Activated CD4-positive, alpha-beta memory T cell treated with anti-CD3 and anti-CD28 coated beads for 36 hours (primary cell): ENCODE results near the gene KLHL22. TPM values are rescaled to one million over a fixed set of nuclear protein-coding genes. Genes with fewer than 3 reads are reported as not detected.

Experiments used
- CTCF ChIA-PET: fragments of 350-600 bp; sonication (Branson Sonifier 250); formaldehyde crosslinking; loops from one replicate; lab custom pipeline; 2021; ENCODE audit warnings: antibody characterized with exemption, inconsistent platforms; lab: Charles Lee
- POLR2A ChIA-PET: fragments of 350-600 bp; sonication (Branson Sonifier 250); formaldehyde crosslinking; loops from one replicate; lab custom pipeline; 2021; ENCODE audit warnings: antibody characterized with exemption; lab: Charles Lee
- DNase-seq: peaks from one replicate; pipeline ENCODE4 v3.0.0-alpha.2; 2020
- H3K27ac Mint-ChIP-seq: one replicate; pipeline ENCODE4 v1.8.0; 2021; ENCODE audit warnings: mixed read lengths
- H3K27me3 Mint-ChIP-seq: one replicate; pipeline ENCODE4 v1.8.0; 2021; ENCODE audit warnings: mixed read lengths
- H3K36me3 Mint-ChIP-seq: one replicate; pipeline ENCODE4 v1.8.0; 2021; ENCODE audit warnings: mixed read lengths
- H3K4me1 Mint-ChIP-seq: one replicate; pipeline ENCODE4 v1.8.0; 2021; ENCODE audit warnings: low read depth, mixed read lengths
- H3K4me3 Mint-ChIP-seq: one replicate; pipeline ENCODE4 v1.8.0; 2021; ENCODE audit warnings: mild to moderate bottlenecking, mixed read lengths
- H3K9me3 Mint-ChIP-seq: one replicate; pipeline ENCODE4 v1.8.0; 2021; ENCODE audit warnings: mixed read lengths
- intact Hi-C: fragments of 100-400 bp; cut with micrococcal nuclease; formaldehyde crosslinking; loops from one replicate; pipeline ENCODE4 v1.15.1; 2023
- total RNA-seq, 2 experiments: library from RNA; stranded (reverse); gene quantifications; one replicate each; pipeline ENCODE4 v1.2.3, GENCODE V29; 2021

KLHL22 gene
- total RNA-seq, 2 experiments from 2014 or later: 23.3 to 25.5 TPM

DNA sequence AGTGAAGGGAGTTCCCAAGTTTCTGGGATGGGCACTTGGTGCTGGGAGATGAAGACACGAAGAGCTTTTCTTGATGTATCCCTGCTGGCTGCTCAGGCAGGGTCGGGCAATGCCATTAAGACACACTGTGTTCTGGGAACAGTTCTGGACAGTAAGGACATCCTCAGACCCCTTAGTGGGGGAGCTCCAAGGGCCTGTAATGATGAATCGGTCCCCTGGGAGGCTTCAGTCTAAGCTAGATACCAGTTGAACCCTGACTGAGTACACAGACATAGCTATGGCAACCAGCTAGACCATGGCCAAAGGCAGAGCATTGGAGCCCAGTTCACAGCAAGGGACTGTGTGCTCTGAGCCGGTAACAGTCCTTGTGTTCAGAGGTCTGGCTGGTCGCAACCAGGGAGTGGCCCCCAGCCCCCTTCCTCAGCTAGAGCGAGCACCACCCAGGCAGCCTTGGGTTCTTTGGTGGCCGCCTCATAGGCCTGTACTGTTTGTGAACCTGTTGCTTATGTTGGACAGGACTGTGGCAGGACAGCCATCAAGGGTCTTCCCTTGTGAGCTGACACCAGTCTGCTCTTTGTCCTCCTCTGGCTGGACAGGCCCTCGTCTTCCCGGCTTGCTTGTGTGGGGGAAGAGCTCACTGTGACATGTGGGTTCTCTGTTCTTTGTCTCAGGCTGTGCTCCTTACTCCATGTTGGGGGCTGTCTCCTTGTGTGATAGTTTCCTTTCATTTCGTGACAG is 36.8 kb upstream of the KLHL22 start:
- Mint-ChIP-seq H3K27ac (peak overlapping the region; percentile 1), H3K9me3 (no peaks in the 10 kb centered on the region), H3K4me1 (peaks cover 61% of the 10 kb centered on the region), H3K36me3 (peaks cover 18% of the 10 kb centered on the region), H3K4me3 (no peak overlapping the region), H3K27me3 (no peaks in the 10 kb centered on the region)
- ChIA-PET POLR2A (interaction anchor here (1.0 to 2.6 kb wide), 2 partner anchors 17 to 24 kb away, joined by 4 to 11 read pairs; partner anchors contain the start of gene MED15), CTCF (interaction anchor here (0.5 to 2.0 kb wide), 7 partner anchors 9 to 155 kb away, joined by 3 to 6 read pairs (median 5); partner anchors contain the start of gene MED15)
- DNase-seq: no peak
- intact Hi-C loops: no loop called here

DNA sequence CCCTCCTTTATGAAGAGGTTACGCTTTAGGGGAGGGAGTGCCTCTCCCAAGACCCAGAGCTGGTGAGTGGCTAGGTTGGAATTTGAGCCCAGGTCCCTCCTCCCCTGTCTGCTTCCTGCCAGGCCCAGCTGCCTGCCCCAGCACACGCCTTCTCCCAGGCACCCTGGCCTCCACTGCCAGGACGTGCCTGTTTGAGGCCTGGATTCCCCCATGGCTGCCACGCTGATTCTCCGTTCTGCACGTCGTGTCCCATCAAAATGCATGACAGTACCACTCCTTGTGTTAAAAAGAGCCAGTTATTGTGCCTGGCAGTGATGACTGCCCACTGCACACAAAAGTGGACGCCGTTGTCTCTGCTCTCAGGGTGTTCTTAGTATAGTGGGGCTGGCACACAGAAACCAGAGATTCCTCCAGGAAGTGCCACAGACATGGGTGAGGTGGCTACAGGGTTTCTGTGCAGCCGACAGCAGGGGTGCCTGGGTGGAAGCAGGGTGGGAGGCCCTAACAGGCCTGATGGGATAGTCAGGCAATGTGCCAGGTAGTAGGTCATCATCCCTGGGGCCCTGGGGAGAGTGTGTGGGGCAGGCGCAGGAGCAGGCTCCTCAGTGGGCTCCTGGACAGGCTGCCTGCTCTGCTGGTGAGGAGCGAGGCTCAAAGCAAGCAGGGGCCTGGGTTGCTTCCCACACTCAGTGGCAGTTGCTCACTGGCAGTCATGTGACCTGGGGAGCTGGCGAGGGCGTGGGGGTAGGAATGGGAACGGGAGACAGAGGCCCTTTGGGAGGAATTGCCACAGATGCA is 36.0 kb upstream of the KLHL22 start:
- CTCF ChIA-PET: interaction anchor here (1.1 to 2.0 kb wide), 5 partner anchors 8 to 32 kb away, joined by 4 to 6 read pairs (median 5); partner anchors contain the start of gene MED15
- no peak overlapping the region for H3K4me3 Mint-ChIP-seq
- peaks cover 20% of the 10 kb centered on the region for H3K36me3 Mint-ChIP-seq
- POLR2A ChIA-PET: interaction anchor here (1.0 to 2.6 kb wide), 2 partner anchors 18 to 24 kb away, joined by 4 to 11 read pairs; partner anchors contain the start of gene MED15
- no peak for DNase-seq
- H3K4me1 Mint-ChIP-seq: peaks cover 65% of the 10 kb centered on the region
- H3K27me3 Mint-ChIP-seq: no peaks in the 10 kb centered on the region
- H3K27ac Mint-ChIP-seq: peak overlapping the region; percentile 28
- H3K9me3 Mint-ChIP-seq: no peaks in the 10 kb centered on the region
- intact Hi-C loops: no loop called here

DNA sequence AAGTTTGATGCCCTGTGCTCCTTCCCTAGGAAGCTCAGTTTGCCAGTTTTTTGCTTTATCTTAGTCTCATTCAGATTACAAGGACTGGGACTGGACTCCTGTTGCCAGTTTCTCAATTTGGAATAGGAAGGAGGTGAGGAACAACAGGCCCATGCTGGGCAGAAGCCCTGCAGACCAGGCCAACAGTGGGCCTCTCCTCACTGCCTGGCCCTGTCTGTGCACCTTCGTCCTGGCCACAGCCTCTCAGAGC is 35.5 kb upstream of the KLHL22 start:
- Mint-ChIP-seq H3K9me3 (no peaks in the 10 kb centered on the region), H3K4me3 (no peak overlapping the region), H3K4me1 (peaks cover 67% of the 10 kb centered on the region), H3K27ac (no peak overlapping the region), H3K27me3 (no peaks in the 10 kb centered on the region), H3K36me3 (peaks cover 23% of the 10 kb centered on the region)
- ChIA-PET POLR2A (no interaction called here), CTCF (interaction anchor here (1.5 kb wide), 1 partner anchor 36 kb away, joined by 5 read pairs; no protein-coding TSS in a partner anchor)
- intact Hi-C loops: no loop called here
- DNase-seq: no peak

DNA sequence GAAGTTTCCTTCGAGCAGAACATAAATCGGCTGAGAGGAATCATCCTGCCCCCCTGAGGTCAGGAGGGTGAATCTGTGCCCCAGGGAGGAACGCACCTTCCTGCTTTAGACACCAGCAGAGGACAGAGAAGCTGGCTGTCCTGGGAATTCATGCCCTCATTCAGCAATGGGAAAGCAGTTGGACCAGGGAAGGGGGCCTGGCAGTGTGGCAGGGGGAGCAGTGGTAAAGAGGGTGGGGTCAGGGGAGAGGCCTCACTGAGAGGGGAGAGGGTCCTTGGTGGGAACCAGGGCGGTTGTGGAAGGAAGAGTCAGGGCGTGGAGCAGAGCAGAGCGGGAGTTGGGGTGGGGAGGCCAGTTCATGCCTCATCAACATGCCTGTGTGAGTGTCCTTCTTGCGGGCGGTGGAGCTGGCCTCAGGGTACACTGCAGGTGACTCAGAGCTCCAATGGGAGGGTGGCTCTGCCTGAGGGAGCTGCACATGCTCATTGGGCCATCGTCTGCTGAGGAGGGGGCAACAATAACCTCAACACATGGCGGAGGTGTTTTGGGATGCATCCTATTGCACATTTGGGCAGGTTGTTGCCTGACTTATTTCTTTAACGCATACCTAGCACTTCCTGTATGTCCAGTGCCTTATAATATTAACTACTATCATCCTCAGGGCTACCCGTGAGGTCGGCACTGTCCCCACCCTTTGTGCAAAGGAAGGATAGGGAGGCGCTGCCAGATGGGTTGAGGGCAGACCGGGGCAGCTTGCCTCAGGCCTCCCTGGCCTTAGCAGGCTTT is 35.0 kb upstream of the KLHL22 start:
- peaks cover 23% of the 10 kb centered on the region for H3K36me3 Mint-ChIP-seq
- no peaks in the 10 kb centered on the region for H3K9me3 Mint-ChIP-seq
- no peak overlapping the region for H3K27ac Mint-ChIP-seq
- H3K4me1 Mint-ChIP-seq: peaks cover 67% of the 10 kb centered on the region
- H3K27me3 Mint-ChIP-seq: no peaks in the 10 kb centered on the region
- ChIA-PET POLR2A (no interaction called here), CTCF (interaction anchor here (1.5 kb wide), 1 partner anchor 37 kb away, joined by 5 read pairs; no protein-coding TSS in a partner anchor)
- H3K4me3 Mint-ChIP-seq: no peak overlapping the region
- intact Hi-C loops: no loop called here
- DNase-seq: no peak

DNA sequence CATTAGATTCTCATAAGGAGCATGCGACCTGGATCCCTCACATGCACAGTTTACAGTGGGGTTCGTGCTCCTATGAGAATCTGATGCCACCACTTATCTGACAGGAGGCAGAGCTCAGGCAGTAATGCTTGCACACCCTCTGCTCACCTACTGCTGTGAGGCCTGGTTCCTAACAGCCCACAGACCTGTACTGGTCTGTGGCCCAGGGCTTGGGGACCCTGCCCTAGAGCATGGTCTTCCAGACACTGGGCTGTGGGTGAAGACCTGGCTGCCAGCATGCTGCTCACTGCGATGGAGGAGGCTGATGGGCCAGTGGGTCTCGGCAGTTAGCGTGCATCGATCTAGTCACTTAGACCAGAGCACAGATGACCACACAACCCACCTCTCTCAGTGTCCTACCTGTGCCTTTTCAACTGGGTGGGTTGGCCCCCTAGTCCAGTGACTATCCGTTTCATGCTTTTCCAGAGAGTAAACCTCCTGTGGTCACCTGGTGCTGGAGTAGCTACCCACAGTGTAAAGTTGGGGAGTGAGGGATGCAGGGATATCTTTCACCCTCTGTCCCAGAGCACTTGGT is 32.9 kb upstream of the KLHL22 start:
- ChIA-PET POLR2A (interaction anchor here (0.6 kb wide), 1 partner anchor 19 kb away, joined by 3 read pairs; no protein-coding TSS in a partner anchor), CTCF (interaction anchor here (0.9 to 2.8 kb wide), 2 partner anchors 21 to 36 kb away, joined by 4 to 11 read pairs; no protein-coding TSS in a partner anchor)
- H3K4me1 Mint-ChIP-seq: peaks cover 72% of the 10 kb centered on the region
- intact Hi-C loops: no loop called here
- no peaks in the 10 kb centered on the region for H3K27me3 Mint-ChIP-seq
- no peak overlapping the region for H3K4me3 Mint-ChIP-seq
- DNase-seq: no peak
- no peak overlapping the region for H3K27ac Mint-ChIP-seq
- peaks cover 23% of the 10 kb centered on the region for H3K36me3 Mint-ChIP-seq
- H3K9me3 Mint-ChIP-seq: no peaks in the 10 kb centered on the region

DNA sequence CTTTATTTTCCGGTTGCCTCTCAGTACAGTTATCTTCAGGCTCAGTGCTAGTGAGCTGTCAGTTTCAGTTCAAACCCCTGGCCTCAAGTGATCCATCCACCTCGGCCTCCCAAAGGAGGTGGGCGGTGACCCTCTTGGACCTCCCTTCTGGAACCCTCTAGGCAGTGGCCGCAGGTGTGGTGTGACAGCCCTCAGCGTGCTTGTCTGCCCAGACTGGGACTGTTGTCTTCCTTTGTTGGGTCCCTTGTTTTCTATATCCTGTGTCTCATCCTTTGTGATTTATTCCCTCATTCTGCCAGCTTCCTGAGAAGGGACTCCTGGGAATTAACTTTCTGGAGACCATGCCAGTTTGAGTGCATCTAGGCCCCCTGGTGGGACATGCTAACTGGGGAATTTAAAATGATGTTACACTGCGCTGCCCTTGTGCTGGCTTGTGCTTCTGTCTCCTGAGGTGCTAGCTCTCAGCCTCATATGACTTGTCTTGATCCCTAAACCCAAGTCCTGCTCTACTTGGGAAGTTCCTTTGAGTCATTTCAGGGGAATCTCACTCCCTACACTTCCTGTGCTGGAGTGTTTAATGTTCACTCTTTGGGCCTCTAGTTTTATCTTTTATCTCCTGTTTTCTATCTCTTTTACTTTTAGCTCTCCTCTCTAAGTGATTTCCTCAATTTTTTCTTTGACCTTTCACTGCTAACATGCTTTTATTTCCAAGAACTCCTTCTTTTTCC is 31.2 kb upstream of the KLHL22 start:
- POLR2A ChIA-PET: no interaction called here
- no peaks in the 10 kb centered on the region for H3K9me3 Mint-ChIP-seq
- peaks cover 29% of the 10 kb centered on the region for H3K36me3 Mint-ChIP-seq
- H3K27ac Mint-ChIP-seq: no peak overlapping the region
- H3K4me3 Mint-ChIP-seq: no peak overlapping the region
- H3K4me1 Mint-ChIP-seq: peaks cover 72% of the 10 kb centered on the region
- no peaks in the 10 kb centered on the region for H3K27me3 Mint-ChIP-seq
- no peak for DNase-seq
- intact Hi-C loops: no loop called here
- CTCF ChIA-PET: interaction anchor here (1.1 to 2.8 kb wide), 3 partner anchors 23 to 45 kb away, joined by 3 to 11 read pairs (median 9); no protein-coding TSS in a partner anchor

DNA sequence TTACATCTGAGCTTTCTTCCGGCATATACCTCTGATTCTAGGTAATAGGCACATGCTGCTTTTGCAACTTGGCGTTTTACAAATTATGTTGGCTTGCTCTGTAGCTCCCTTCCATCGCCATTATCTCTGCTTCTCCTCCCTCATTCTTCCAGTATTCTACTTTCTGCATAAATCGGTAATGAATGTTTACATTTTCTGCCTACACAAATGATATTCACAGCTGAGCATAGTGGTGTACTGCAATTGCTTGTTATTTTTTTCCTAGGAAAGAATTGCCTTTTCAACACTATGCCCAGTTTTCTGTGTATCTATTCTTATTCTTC is 30.7 kb upstream of the KLHL22 start:
- Mint-ChIP-seq H3K4me3 (no peak overlapping the region), H3K9me3 (no peaks in the 10 kb centered on the region), H3K36me3 (peaks cover 26% of the 10 kb centered on the region), H3K27me3 (no peaks in the 10 kb centered on the region), H3K4me1 (peaks cover 68% of the 10 kb centered on the region), H3K27ac (no peak overlapping the region)
- ChIA-PET POLR2A (no interaction called here), CTCF (interaction anchor here (1.1 to 3.9 kb wide), 3 partner anchors 23 to 45 kb away, joined by 3 to 21 read pairs (median 9); no protein-coding TSS in a partner anchor)
- intact Hi-C loops: no loop called here
- no peak for DNase-seq

DNA sequence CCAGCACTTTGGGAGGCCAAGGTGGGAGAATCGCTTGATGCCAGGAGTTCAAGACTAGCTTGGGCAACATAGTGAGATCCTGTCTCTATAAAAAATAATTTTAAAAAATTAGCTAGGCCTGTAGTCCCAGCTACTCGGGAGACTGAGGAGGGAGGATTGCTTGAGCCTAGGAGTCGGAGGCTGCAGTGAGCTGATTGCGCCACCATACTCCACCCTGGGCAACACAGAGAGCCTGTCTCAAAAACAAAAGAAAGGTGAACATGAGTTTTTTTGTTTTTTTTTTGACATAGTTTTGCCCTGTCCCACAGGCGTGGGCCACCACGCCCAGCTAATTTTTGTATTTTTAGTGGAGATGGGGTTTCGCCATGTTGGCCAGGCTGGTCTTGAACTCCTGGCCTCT is 29.5 kb upstream of the KLHL22 start:
- Mint-ChIP-seq H3K36me3 (peaks cover 34% of the 10 kb centered on the region), H3K9me3 (no peaks in the 10 kb centered on the region), H3K27ac (no peak overlapping the region), H3K4me1 (peaks cover 66% of the 10 kb centered on the region), H3K4me3 (no peak overlapping the region), H3K27me3 (no peaks in the 10 kb centered on the region)
- no peak for DNase-seq
- CTCF ChIA-PET: interaction anchor here (3.9 kb wide), 1 partner anchor 40 kb away, joined by 21 read pairs; no protein-coding TSS in a partner anchor
- POLR2A ChIA-PET: interaction anchor here (0.7 kb wide), 1 partner anchor 1818 kb away, joined by 3 read pairs; no protein-coding TSS in a partner anchor
- intact Hi-C loops: no loop called here

DNA sequence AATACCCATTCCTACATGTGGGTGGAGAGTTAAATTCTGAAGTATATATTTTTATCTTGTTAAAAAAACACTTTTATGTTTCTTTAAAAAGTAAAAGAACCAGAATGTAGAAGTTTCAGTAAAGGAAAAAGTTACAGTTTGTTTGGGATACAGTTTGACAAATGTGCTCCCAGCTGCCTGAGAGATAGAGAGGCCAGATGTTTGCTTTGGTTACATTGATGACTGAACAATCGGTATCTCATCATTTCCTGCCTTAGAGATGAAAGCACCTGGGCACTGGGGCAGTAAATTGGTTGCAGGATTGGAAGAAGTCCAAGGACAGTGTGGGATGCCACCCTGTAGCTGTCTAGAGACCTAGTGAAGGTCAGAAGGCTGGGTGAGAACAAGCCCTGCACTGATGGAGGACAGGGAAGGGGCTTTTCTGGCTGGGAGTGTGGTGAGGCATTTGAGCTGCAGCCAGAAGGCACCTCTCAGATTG is 28.4 kb upstream of the KLHL22 start:
- no peak overlapping the region for H3K4me3 Mint-ChIP-seq
- H3K4me1 Mint-ChIP-seq: peaks cover 74% of the 10 kb centered on the region
- H3K27ac Mint-ChIP-seq: peak overlapping the region; percentile 75
- intact Hi-C loops: no loop called here
- peaks cover 33% of the 10 kb centered on the region for H3K36me3 Mint-ChIP-seq
- CTCF ChIA-PET: interaction anchor here (1.0 to 3.9 kb wide), 5 partner anchors 8 to 47 kb away, joined by 4 to 21 read pairs (median 4); partner anchors contain the start of gene MED15
- POLR2A ChIA-PET: interaction anchor here (1.2 to 1.9 kb wide), 3 partner anchors 14 to 46 kb away, joined by 3 to 13 read pairs (median 3); partner anchors contain the start of gene MED15
- peak; percentile 53 for DNase-seq
- no peaks in the 10 kb centered on the region for H3K27me3 Mint-ChIP-seq
- H3K9me3 Mint-ChIP-seq: no peaks in the 10 kb centered on the region

DNA sequence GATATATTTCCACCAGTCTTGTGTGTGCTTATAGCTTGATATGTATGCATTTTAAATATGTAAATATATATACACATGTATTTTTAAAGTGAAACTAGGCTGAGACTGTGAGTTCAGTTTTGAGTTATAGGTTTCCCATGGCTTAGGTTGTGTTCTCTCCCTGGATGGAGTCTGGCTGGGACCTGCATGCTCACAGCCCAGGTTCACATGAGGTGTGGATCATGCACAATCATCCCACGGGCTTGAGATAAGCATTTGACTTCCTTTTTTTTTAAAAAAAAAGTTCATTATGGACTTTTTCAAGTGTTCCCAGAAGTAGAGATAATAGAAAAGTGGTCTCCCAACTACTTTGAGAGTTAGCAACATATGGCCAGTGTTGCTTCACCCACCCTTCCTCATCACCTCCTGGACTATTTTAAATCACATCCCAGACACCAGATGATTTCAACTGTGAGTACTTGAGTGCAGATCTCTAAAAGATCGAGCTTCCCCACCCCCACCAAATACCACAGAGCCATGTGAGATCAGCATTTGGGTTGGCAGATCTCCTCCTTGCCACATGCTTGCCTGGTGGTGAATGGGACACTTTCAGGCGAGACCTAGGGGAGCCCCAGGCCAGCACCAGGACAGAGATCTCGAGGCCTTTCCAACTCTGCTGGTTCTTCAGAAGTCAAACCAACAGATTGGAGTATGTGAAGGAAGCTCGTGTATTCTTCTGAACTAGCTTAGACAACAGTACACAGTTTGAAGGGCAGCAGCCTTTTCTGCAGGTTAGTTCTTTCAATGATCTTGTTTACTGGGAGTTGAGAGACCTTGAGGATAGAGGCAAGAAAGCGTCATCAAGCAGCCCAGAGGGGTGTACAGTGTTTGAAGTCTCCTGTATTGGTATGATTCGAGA is 27.7 kb upstream of the KLHL22 start:
- Mint-ChIP-seq H3K9me3 (no peaks in the 10 kb centered on the region), H3K4me1 (peaks cover 73% of the 10 kb centered on the region), H3K27ac (peak overlapping the region; percentile 75), H3K36me3 (peaks cover 33% of the 10 kb centered on the region), H3K4me3 (no peak overlapping the region), H3K27me3 (no peaks in the 10 kb centered on the region)
- POLR2A ChIA-PET: interaction anchor here (1.2 to 1.9 kb wide), 3 partner anchors 13 to 46 kb away, joined by 3 to 13 read pairs (median 3); partner anchors contain the start of gene MED15
- CTCF ChIA-PET: interaction anchor here (1.0 to 3.9 kb wide), 5 partner anchors 9 to 48 kb away, joined by 4 to 21 read pairs (median 4); partner anchors contain the start of gene MED15
- intact Hi-C loops: loop anchor here (1.0 to 2.0 kb wide), 2 partner anchors 15 to 28 kb away; no protein-coding TSS in a partner anchor
- peak; percentile 57 for DNase-seq
